ENCODE measurements around the gene ZMYND8. TPM values are rescaled to one million over a fixed set of nuclear protein-coding genes. Genes with fewer than 3 reads are reported as not detected.
A peak's percentile ranks its signal among the peaks of the same experiment; 100 is the strongest.

The ZMYND8 gene
- total RNA-seq, 2 donors from 2014 or later: 22.0 to 35.3 TPM

- Histone ChIP-seq H3K36me3 (no peaks in the 10 kb centered on the region), H3K27ac (peak overlapping the region; percentile 97 to 99), H3K4me3 (peak overlapping the region in 1 of 2 donors; percentile 7), H3K4me1 (peaks cover 0 to 100% of the 10 kb centered on the region in 2 donors), H3K27me3 (no peaks in the 10 kb centered on the region), H3K9me3 (no peaks in the 10 kb centered on the region)
- DNase-seq (ENCODE audit: low spot score): no peak
- TF ChIP-seq CTCF (IDR thresholded peaks at IDR 0.05): no peak
These were observed 1.6 kb downstream of the ZMYND8 start for GRCh38 chr20:47354714-47355488.

- no peak for TF ChIP-seq CTCF (IDR thresholded peaks at IDR 0.05)
- H3K4me1 ChIP-seq: peaks cover 0 to 100% of the 10 kb centered on the region in 2 donors
- DNase-seq (ENCODE audit: low spot score): no peak
- no peaks in the 10 kb centered on the region for H3K9me3 ChIP-seq
- no peak overlapping the region for H3K4me3 ChIP-seq
- H3K36me3 ChIP-seq: no peaks in the 10 kb centered on the region
- H3K27me3 ChIP-seq: no peaks in the 10 kb centered on the region
- peak overlapping the region; percentile 97 to 99 for H3K27ac ChIP-seq
These were observed 2.1 kb downstream of the ZMYND8 start for GRCh38 chr20:47354464-47354713.

GRCh38 chr20:47353692-47354463, 2.6 kb downstream of the ZMYND8 start:
- Histone ChIP-seq H3K27me3 (no peaks in the 10 kb centered on the region), H3K36me3 (no peaks in the 10 kb centered on the region), H3K4me3 (no peak overlapping the region), H3K9me3 (no peaks in the 10 kb centered on the region), H3K4me1 (peaks cover 0 to 100% of the 10 kb centered on the region in 2 donors), H3K27ac (peak overlapping the region; percentile 97 to 99)
- TF ChIP-seq CTCF (IDR thresholded peaks at IDR 0.05): no peak
- DNase-seq (ENCODE audit: low spot score): no peak

- no peaks in the 10 kb centered on the region for H3K36me3 ChIP-seq
- H3K4me1 ChIP-seq: peaks cover 0 to 100% of the 10 kb centered on the region in 2 donors
- TF ChIP-seq CTCF (IDR thresholded peaks at IDR 0.05): no peak
- peak overlapping the region; percentile 97 to 99 for H3K27ac ChIP-seq
- peak overlapping the region; percentile 5 to 21 for H3K4me3 ChIP-seq
- H3K9me3 ChIP-seq: no peaks in the 10 kb centered on the region
- no peak for DNase-seq (ENCODE audit: low spot score)
- H3K27me3 ChIP-seq: no peaks in the 10 kb centered on the region
These were observed 3.2 kb downstream of the ZMYND8 start for GRCh38 chr20:47353239-47353691.

- H3K27ac ChIP-seq: peak overlapping the region; percentile 97 to 99
- H3K9me3 ChIP-seq: no peaks in the 10 kb centered on the region
- no peak for DNase-seq (ENCODE audit: low spot score)
- H3K36me3 ChIP-seq: no peaks in the 10 kb centered on the region
- peaks cover 0 to 100% of the 10 kb centered on the region in 2 donors for H3K4me1 ChIP-seq
- no peak for TF ChIP-seq CTCF (IDR thresholded peaks at IDR 0.05)
- H3K4me3 ChIP-seq: peak overlapping the region; percentile 16 to 21
- H3K27me3 ChIP-seq: no peaks in the 10 kb centered on the region
These were observed 3.9 kb downstream of the ZMYND8 start for GRCh38 chr20:47352332-47353238.

Measured in right atrium auricular region (tissue), 2 donors.